Neural cell (in vitro differentiated cells): Measurements from ENCODE around the gene ALLC. TPM values are rescaled to one million over a fixed set of nuclear protein-coding genes. Genes with fewer than 3 reads are reported as not detected.

ENCODE experiments used
- H2AFZ ChIP-seq: fragments of 200-600, 300-800 bp; sonication (generic), shearing (Covaris generic); 2 replicates; pipeline ENCODE4 v1.6.0; 2014; ENCODE audit warnings: low read depth, mild to moderate bottlenecking, antibody characterized with exemption, low read length, moderate library complexity
- H3F3A ChIP-seq: fragments of 200-600 bp; shearing (Covaris generic); 2 replicates; pipeline ENCODE4 v1.6.1; 2016; ENCODE audit warnings: mild to moderate bottlenecking, moderate library complexity, mixed read lengths, antibody characterized with exemption, low read length; ENCODE audit not compliant: insufficient read depth, poor library complexity, severe bottlenecking
- H3K27ac ChIP-seq: fragments of 200-600, 300-800 bp; sonication (generic), shearing (Covaris generic); 2 replicates; pipeline ENCODE4 v1.5.1; 2014; ENCODE audit warnings: mild to moderate bottlenecking, low read length, moderate library complexity
- H3K27me3 ChIP-seq: fragments of 300-800, 200-600 bp; sonication (generic), shearing (Covaris generic); 2 replicates; pipeline ENCODE4 v1.6.0; 2014; ENCODE audit warnings: mild to moderate bottlenecking, low read depth, low read length, moderate library complexity; ENCODE audit not compliant: insufficient read depth
- H3K36me3 ChIP-seq: fragments of 300-800, 200-600 bp; sonication (generic), shearing (Covaris generic); 2 replicates; pipeline ENCODE4 v1.5.1; 2014; ENCODE audit warnings: mild to moderate bottlenecking, antibody characterized with exemption, low read length, moderate library complexity; ENCODE audit not compliant: insufficient read depth
- H3K4me2 ChIP-seq: fragments of 300-800, 200-600 bp; sonication (generic), shearing (Covaris generic); 2 replicates; pipeline ENCODE4 v1.6.0; 2014; ENCODE audit warnings: mild to moderate bottlenecking, low read length
- H3K4me3 ChIP-seq: fragments of 300-800, 200-600 bp; sonication (generic), shearing (Covaris generic); 2 replicates; pipeline ENCODE4 v1.5.1; 2014; ENCODE audit warnings: mild to moderate bottlenecking, low read length, moderate library complexity
- H3K79me2 ChIP-seq: fragments of 200-600 bp; shearing (Covaris generic); replicated peaks from 2 replicates; pipeline ENCODE4 v1.6.0; 2014; ENCODE audit warnings: mild to moderate bottlenecking, low read length, moderate library complexity; ENCODE audit not compliant: insufficient read depth
- H3K9ac ChIP-seq: fragments of 300-800, 200-600 bp; sonication (generic), shearing (Covaris generic); 2 replicates; pipeline ENCODE4 v1.6.1; 2016; ENCODE audit warnings: mild to moderate bottlenecking, low read length, mixed read lengths
- H3K9me2 ChIP-seq: fragments of 200-600 bp; shearing (Covaris generic); 2 replicates; pipeline ENCODE4 v1.6.1; 2016; ENCODE audit warnings: mild to moderate bottlenecking, low read length, mixed read lengths; ENCODE audit not compliant: insufficient read depth
- H3K9me3 ChIP-seq: fragments of 200-600, 300-800 bp; sonication (generic), shearing (Covaris generic); 2 replicates; pipeline ENCODE4 v1.6.1; 2016; ENCODE audit warnings: mild to moderate bottlenecking, mixed run types, low read length, moderate library complexity, mixed read lengths
- H4K20me1 ChIP-seq: fragments of 200-600 bp; shearing (Covaris generic); 2 replicates; pipeline ENCODE4 v1.6.1; 2016; ENCODE audit warnings: mild to moderate bottlenecking, mixed run types; ENCODE audit not compliant: insufficient read depth
- EP300 ChIP-seq: fragments of 450-650 bp; conservative IDR thresholded peaks from 2 replicates; pipeline ENCODE4 v1.6.1; 2014; ENCODE audit warnings: antibody characterized with exemption, mild to moderate bottlenecking, moderate library complexity; ENCODE audit not compliant: poor library complexity, severe bottlenecking
- EZH2 ChIP-seq: fragments of 200-600, 300-800 bp; shearing (Covaris generic), sonication (generic); IDR thresholded peaks from 2 replicates; pipeline ENCODE4 v1.6.1; 2014; ENCODE audit warnings: antibody characterized with exemption, low read length, borderline replicate concordance, mild to moderate bottlenecking; ENCODE audit not compliant: insufficient read depth, poor library complexity, severe bottlenecking
- MXI1 ChIP-seq: fragments of 450-650 bp; conservative IDR thresholded peaks from 2 replicates; pipeline ENCODE4 v1.6.1; 2014; ENCODE audit warnings: antibody characterized with exemption, mild to moderate bottlenecking; ENCODE audit not compliant: poor library complexity, severe bottlenecking
- POLR2AphosphoS5 ChIP-seq: IDR thresholded peaks from 2 replicates; pipeline ENCODE4 v1.6.1; 2012
- RAD21 ChIP-seq: fragments of 450-650 bp; conservative IDR thresholded peaks from 2 replicates; pipeline ENCODE4 v1.6.1; 2014; ENCODE audit warnings: antibody characterized with exemption, mild to moderate bottlenecking, moderate library complexity
- SMC3 ChIP-seq: fragments of 450-650 bp; conservative IDR thresholded peaks from 2 replicates; pipeline ENCODE4 v1.6.1; 2014; ENCODE audit warnings: antibody characterized with exemption, mild to moderate bottlenecking, moderate library complexity; ENCODE audit not compliant: poor library complexity
- TAF1 ChIP-seq: IDR thresholded peaks from 2 replicates; pipeline ENCODE4 v1.6.1; 2012; ENCODE audit warnings: low read depth
- polyA plus RNA-seq: library from polyadenylated mRNA; depleted of rRNA; stranded (reverse); fragments of >200 nt; gene quantifications from 2 replicates; pipeline ENCODE4 v1.2.3, GENCODE V29; 2014
- TF ChIP-seq, protein P1 (sequence below): IDR thresholded peaks from 2 replicates; pipeline ENCODE4 v1.6.1; 2012; ENCODE audit warnings: borderline replicate concordance
- TF ChIP-seq, protein P2 (sequence below): fragments of 450-650 bp; IDR thresholded peaks from 2 replicates; pipeline ENCODE4 v1.5.1; 2014; ENCODE audit warnings: antibody characterized with exemption, mild to moderate bottlenecking, moderate library complexity; ENCODE audit not compliant: poor library complexity, severe bottlenecking

The ALLC gene
- polyA plus RNA-seq, 1 donor from 2014 or later: 0.33 TPM

DNA sequence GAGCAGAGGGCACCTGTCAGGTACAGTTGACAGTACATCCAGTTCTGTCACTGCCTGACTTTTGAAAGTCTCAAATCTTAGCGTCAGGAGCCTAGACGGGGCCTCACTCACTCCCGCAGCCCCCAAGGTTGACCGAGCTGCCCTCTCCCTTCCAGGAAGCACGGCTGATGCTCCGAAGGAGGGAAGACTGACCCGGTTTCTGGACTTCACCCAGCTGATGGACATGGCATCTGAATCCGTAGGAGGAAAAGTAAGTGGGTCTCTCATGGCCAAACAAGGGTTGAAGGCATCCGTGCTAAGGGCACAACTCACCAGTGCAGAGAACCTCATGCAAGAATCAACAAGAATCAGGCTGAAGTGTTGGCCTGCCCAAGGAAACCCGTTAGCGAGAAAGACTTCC is 12.9 kb downstream of the ALLC start:
- Histone ChIP-seq H3K4me2 (no peak overlapping the region), H3K9ac (no peak overlapping the region), H3K9me3 (no peaks in the 10 kb centered on the region), H3K27me3 (no peaks in the 10 kb centered on the region), H2AFZ (no peak overlapping the region), H4K20me1 (no peaks in the 10 kb centered on the region), H3K9me2 (no peaks in the 10 kb centered on the region), H3F3A (no peaks in the 10 kb centered on the region), H3K27ac (no peak overlapping the region), H3K36me3 (no peaks in the 10 kb centered on the region), H3K79me2 (no peaks in the 10 kb centered on the region), H3K4me3 (no peak overlapping the region)
- TF ChIP-seq EZH2 (no peak), EP300 (no peak), SMC3 (no peak), TAF1 (no peak), RAD21 (no peak), POLR2AphosphoS5 (no peak), MXI1 (no peak)
- TF ChIP-seq, protein P1, sequence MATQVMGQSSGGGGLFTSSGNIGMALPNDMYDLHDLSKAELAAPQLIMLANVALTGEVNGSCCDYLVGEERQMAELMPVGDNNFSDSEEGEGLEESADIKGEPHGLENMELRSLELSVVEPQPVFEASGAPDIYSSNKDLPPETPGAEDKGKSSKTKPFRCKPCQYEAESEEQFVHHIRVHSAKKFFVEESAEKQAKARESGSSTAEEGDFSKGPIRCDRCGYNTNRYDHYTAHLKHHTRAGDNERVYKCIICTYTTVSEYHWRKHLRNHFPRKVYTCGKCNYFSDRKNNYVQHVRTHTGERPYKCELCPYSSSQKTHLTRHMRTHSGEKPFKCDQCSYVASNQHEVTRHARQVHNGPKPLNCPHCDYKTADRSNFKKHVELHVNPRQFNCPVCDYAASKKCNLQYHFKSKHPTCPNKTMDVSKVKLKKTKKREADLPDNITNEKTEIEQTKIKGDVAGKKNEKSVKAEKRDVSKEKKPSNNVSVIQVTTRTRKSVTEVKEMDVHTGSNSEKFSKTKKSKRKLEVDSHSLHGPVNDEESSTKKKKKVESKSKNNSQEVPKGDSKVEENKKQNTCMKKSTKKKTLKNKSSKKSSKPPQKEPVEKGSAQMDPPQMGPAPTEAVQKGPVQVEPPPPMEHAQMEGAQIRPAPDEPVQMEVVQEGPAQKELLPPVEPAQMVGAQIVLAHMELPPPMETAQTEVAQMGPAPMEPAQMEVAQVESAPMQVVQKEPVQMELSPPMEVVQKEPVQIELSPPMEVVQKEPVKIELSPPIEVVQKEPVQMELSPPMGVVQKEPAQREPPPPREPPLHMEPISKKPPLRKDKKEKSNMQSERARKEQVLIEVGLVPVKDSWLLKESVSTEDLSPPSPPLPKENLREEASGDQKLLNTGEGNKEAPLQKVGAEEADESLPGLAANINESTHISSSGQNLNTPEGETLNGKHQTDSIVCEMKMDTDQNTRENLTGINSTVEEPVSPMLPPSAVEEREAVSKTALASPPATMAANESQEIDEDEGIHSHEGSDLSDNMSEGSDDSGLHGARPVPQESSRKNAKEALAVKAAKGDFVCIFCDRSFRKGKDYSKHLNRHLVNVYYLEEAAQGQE: no peak
- TF ChIP-seq, protein P2, sequence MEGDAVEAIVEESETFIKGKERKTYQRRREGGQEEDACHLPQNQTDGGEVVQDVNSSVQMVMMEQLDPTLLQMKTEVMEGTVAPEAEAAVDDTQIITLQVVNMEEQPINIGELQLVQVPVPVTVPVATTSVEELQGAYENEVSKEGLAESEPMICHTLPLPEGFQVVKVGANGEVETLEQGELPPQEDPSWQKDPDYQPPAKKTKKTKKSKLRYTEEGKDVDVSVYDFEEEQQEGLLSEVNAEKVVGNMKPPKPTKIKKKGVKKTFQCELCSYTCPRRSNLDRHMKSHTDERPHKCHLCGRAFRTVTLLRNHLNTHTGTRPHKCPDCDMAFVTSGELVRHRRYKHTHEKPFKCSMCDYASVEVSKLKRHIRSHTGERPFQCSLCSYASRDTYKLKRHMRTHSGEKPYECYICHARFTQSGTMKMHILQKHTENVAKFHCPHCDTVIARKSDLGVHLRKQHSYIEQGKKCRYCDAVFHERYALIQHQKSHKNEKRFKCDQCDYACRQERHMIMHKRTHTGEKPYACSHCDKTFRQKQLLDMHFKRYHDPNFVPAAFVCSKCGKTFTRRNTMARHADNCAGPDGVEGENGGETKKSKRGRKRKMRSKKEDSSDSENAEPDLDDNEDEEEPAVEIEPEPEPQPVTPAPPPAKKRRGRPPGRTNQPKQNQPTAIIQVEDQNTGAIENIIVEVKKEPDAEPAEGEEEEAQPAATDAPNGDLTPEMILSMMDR: no peak

DNA sequence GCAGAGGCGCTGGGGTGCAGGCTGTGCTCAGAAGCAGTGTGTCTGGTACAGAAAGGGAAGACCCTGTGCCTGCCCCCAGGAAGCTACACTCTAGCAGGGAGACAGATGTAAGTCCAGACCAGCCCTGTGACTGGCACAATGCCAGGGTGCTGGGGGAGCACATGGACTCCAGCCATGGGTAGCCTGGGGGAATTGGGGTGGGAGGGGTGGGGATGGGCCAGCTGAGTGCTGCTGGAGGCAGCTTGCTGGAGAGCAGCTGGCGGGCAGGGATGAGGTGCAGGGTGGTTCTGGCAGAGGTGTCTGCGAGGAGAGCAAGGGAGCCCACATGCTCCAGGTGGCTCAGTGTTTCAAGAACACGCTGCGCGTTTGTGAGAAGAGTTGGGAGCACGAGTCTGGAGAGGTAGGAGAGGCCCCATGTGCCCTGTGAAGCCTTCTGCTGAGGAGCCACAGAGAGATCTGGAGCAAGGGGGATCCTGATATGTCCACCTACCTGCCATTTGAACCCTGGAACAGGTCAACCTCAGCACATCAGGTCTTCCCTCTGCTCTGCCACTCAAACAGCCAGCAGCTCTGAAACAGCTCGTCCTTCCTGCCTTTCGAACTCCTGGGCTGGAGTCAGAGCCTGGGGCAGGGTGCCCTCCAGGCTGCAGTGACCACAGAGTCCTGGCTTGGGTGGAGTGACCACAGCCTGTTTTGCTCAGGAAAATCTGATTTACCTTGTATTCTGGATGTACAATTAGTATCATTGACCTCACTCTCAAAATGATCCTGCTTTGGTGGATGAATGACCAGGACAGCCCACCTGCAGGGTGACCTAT is 15.1 kb downstream of the ALLC start:
- no peaks in the 10 kb centered on the region for H3K36me3 ChIP-seq
- no peak overlapping the region for H3K4me2 ChIP-seq
- no peak for TF ChIP-seq POLR2AphosphoS5
- TF ChIP-seq SMC3: no peak
- no peak for TF ChIP-seq EZH2
- TF ChIP-seq, protein P1: no peak
- no peak for TF ChIP-seq TAF1
- no peak for TF ChIP-seq MXI1
- no peaks in the 10 kb centered on the region for H3F3A ChIP-seq
- no peak overlapping the region for H2AFZ ChIP-seq
- H3K79me2 ChIP-seq: no peaks in the 10 kb centered on the region
- no peak overlapping the region for H3K4me3 ChIP-seq
- no peaks in the 10 kb centered on the region for H4K20me1 ChIP-seq
- no peaks in the 10 kb centered on the region for H3K9me3 ChIP-seq
- no peaks in the 10 kb centered on the region for H3K9me2 ChIP-seq
- H3K27ac ChIP-seq: no peak overlapping the region
- H3K27me3 ChIP-seq: no peaks in the 10 kb centered on the region
- H3K9ac ChIP-seq: no peak overlapping the region
